GM12874 (cell line): ENCODE results near the gene TIMM22.

Experiments used
- TF ChIP-seq, protein P1 (sequence below): IDR thresholded peaks from 2 replicates; pipeline ENCODE4 v1.5.1; 2011; ENCODE audit warnings: low read depth, mild to moderate bottlenecking, control low read depth, low read length, moderate library complexity; ENCODE audit not compliant: insufficient read depth

The TIMM22 gene

DNA sequence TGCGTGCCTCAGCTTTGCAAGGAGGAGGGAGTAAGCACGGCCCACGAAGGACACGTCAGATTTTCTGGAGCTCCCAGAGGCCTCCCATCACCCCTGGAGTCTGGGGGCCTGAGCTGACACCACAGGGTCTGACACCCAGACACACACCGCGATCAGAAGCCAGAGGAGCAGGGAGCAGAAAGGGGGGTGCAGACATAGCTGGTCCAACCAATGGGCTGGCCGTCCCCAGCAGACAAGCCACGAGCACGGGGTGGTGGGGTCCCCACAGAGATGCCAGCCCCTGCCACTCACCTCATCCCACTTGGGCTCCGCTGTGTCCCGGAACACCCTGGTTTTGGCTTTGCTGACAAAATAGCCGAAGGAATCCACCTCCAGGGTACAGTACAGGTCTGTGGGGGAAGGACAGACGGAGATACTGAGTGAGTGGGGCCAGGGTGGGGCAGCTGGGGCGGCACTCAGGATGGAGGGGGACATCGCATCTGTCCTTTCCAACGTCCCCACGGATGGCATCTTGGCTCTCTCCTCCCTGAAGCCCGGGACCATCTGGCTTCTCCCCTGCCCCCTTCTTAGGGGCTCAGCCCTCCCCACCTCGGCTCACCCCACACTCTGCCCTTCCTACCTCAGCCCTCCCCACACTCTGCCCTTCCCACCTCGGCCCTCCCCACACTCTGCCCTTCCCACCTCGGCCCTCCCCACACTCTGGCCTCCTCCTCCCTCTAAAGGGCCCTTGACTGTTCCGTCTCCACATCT is 53.5 kb downstream of the TIMM22 start:
- TF ChIP-seq, protein P1, sequence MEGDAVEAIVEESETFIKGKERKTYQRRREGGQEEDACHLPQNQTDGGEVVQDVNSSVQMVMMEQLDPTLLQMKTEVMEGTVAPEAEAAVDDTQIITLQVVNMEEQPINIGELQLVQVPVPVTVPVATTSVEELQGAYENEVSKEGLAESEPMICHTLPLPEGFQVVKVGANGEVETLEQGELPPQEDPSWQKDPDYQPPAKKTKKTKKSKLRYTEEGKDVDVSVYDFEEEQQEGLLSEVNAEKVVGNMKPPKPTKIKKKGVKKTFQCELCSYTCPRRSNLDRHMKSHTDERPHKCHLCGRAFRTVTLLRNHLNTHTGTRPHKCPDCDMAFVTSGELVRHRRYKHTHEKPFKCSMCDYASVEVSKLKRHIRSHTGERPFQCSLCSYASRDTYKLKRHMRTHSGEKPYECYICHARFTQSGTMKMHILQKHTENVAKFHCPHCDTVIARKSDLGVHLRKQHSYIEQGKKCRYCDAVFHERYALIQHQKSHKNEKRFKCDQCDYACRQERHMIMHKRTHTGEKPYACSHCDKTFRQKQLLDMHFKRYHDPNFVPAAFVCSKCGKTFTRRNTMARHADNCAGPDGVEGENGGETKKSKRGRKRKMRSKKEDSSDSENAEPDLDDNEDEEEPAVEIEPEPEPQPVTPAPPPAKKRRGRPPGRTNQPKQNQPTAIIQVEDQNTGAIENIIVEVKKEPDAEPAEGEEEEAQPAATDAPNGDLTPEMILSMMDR: no peak

DNA sequence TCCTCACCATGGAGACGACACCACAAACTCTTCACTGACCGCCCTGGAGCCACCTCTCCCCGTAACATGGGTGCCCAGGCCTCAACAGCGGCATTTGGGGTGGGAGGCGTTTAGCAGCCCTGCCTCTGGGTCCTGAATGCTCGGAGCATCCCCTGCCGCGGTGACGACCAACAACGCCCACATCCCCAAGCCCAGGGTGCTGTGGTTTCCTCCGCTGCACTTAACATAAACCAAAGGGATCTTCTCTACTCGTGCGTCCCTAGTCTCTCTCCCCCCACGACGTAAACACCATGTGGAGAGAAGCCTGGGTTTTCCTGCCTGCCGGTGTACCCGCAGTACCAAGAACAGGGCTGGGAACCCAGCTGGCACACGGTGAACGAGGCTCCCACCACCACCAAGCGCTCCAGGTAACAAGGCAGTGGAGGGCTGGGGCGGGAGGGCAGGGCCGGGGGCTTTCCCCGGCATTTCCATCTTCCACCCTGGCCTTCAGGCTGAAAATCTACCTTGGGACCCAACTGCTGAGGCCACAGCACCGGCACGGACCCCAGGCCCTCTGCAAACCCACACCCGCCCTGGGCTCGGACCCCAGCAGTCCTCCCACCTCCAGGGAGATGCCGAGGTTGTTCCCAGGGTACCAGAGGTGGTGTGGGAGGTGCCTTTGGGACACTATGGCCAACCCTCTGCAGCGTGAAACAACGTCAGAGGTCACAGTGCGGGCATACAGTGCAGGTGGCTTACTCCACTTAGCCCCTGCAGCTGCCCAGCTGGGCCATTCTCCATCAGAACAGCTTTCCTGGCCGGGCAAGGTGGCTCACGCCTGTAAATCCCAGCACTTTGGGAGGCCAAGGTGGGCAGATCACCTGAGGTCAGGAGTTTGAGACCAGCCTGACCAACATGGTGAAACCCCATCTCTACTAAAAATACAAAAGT is 54.3 kb downstream of the TIMM22 start:
- TF ChIP-seq, protein P1: no peak
